GM12864 (cell line): Measurements from ENCODE around the gene ABHD17C.

Experiments
- DNase-seq: peaks from one replicate; pipeline ENCODE4 v3.0.0-alpha.2; 2011; ENCODE audit warnings: low read depth
- H3K4me3 ChIP-seq: 2 replicates; pipeline ENCODE4 v1.5.1; 2011; ENCODE audit warnings: mild to moderate bottlenecking, low read depth, low read length, control low read depth
- CTCF ChIP-seq: IDR thresholded peaks from 2 replicates; pipeline ENCODE4 v1.5.1; 2011; ENCODE audit warnings: low read depth, mild to moderate bottlenecking, moderate library complexity, low read length, control low read depth, inconsistent platforms; ENCODE audit errors: missing control alignments

ABHD17C gene

GRCh38 chr15:80709542-80709941 is 14.4 kb downstream of the ABHD17C start:
- no peak overlapping the region for H3K4me3 ChIP-seq
- TF ChIP-seq CTCF: no peak
- DNase-seq: no peak

GRCh38 chr15:80710635-80711554 is 15.8 kb downstream of the ABHD17C start:
- TF ChIP-seq CTCF: no peak
- H3K4me3 ChIP-seq: no peak overlapping the region
- no peak for DNase-seq

- TF ChIP-seq CTCF: no peak
- no peak for DNase-seq
- H3K4me3 ChIP-seq: no peak overlapping the region
Measured at GRCh38 chr15:80711886-80712285, 16.8 kb downstream of the ABHD17C start.

- DNase-seq: no peak
Measured at GRCh38 chr15:80712956-80713355, 17.8 kb downstream of the ABHD17C start.

GRCh38 chr15:80721476-80721875 is 26.4 kb downstream of the ABHD17C start:
- no peak for TF ChIP-seq CTCF
- no peak overlapping the region for H3K4me3 ChIP-seq
- no peak for DNase-seq

More at GRCh38 chr15:80712956-80713355, 17.8 kb downstream of the ABHD17C start:
- H3K4me3 ChIP-seq: no peak overlapping the region
- TF ChIP-seq CTCF: no peak

GRCh38 chr15:80722811-80723210 is 27.7 kb downstream of the ABHD17C start:
- DNase-seq: no peak
- TF ChIP-seq CTCF: no peak
- no peak overlapping the region for H3K4me3 ChIP-seq

GRCh38 chr15:80727196-80727595 is 32.1 kb downstream of the ABHD17C start:
- no peak for TF ChIP-seq CTCF
- no peak for DNase-seq
- no peak overlapping the region for H3K4me3 ChIP-seq
